ES-I3 (cell line): ENCODE results near the gene NF1.
"Not testable (repeated sequence)": the region's sequence is repeated elsewhere in the genome, so short reads cannot be mapped to it uniquely, and the experiment has no call there.

Experiments used
- H3K36me3 ChIP-seq: 2 replicates; pipeline ENCODE4 v1.6.1; 2013; ENCODE audit warnings: mild to moderate bottlenecking, low read length, control low read depth, moderate library complexity; ENCODE audit not compliant: insufficient read depth
- H3K4me1 ChIP-seq: 2 replicates; pipeline ENCODE4 v1.6.1; 2013; ENCODE audit warnings: mild to moderate bottlenecking, control low read depth, low read length; ENCODE audit not compliant: insufficient read depth
- H3K9ac ChIP-seq: 2 replicates; pipeline ENCODE4 v1.6.1; 2013; ENCODE audit warnings: low read depth, mild to moderate bottlenecking, low read length, moderate library complexity
- H3K9me3 ChIP-seq: 2 replicates; pipeline ENCODE4 v1.6.1; 2013; ENCODE audit warnings: mild to moderate bottlenecking, low read length, moderate library complexity; ENCODE audit not compliant: control insufficient read depth, insufficient read depth

The NF1 gene

GRCh38 chr17:31328160-31328535, 233.4 kb downstream of the NF1 start:
- Histone ChIP-seq H3K4me1 (peaks cover 10% of the 10 kb centered on the region; the same call in 1 of the 2 replicates), H3K36me3 (no peaks in the 10 kb centered on the region), H3K9ac (no peak overlapping the region), H3K9me3 (no peaks in the 10 kb centered on the region)

- H3K36me3 ChIP-seq = no peaks in the 10 kb centered on the region
- H3K9me3 ChIP-seq = no peaks in the 10 kb centered on the region
- no peak overlapping the region for H3K9ac ChIP-seq
- peaks cover 10% of the 10 kb centered on the region; the same call in 1 of the 2 replicates for H3K4me1 ChIP-seq
Observed at GRCh38 chr17:31329221-31329620, 234.4 kb downstream of the NF1 start.

GRCh38 chr17:31339906-31340661, 245.3 kb downstream of the NF1 start:
- H3K4me1 ChIP-seq = peaks cover 6% of the 10 kb centered on the region; the same call in 1 of the 2 replicates
- H3K9ac ChIP-seq = no peak overlapping the region
- no peaks in the 10 kb centered on the region for H3K36me3 ChIP-seq
- no peaks in the 10 kb centered on the region for H3K9me3 ChIP-seq

- H3K4me1 ChIP-seq, H3K36me3 ChIP-seq, H3K9ac ChIP-seq, H3K9me3 ChIP-seq: not testable (repeated sequence)
Observed at GRCh38 chr17:31345191-31345747, 250.5 kb downstream of the NF1 start.

DNA sequence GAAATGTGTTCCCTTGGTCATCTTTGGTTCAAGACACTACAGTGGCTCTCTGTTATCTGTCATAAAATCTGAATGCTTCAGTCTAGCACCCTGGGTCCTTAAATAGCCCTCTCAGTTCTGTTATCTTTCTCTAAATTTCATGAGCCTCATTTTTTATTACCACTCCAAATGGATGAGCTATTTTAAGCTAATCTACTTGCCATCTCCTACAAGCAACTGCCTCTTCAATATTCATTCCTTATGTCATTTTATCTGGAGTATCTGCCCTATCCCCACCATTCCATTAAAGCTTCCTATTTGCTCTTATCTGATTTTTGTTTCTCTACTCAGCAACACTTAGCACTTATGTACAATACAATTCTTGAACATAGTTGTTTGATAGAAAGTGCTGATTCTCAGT, 254.7 kb downstream of the NF1 start:
- no peak overlapping the region for H3K9ac ChIP-seq
- no peaks in the 10 kb centered on the region for H3K36me3 ChIP-seq

GRCh38 chr17:31355935-31356334, 261.2 kb downstream of the NF1 start:
- Histone ChIP-seq H3K36me3 (no peaks in the 10 kb centered on the region; the same call in 1 of the 2 replicates), H3K9ac (no peak overlapping the region), H3K9me3 (no peaks in the 10 kb centered on the region), H3K4me1 (no peaks in the 10 kb centered on the region)

More for the DNA sequence above, 254.7 kb downstream of the NF1 start:
- no peaks in the 10 kb centered on the region for H3K4me1 ChIP-seq
- H3K9me3 ChIP-seq = no peaks in the 10 kb centered on the region

GRCh38 chr17:31357091-31357490, 262.3 kb downstream of the NF1 start:
- Histone ChIP-seq H3K4me1 (no peaks in the 10 kb centered on the region), H3K9ac (no peak overlapping the region), H3K9me3 (no peaks in the 10 kb centered on the region), H3K36me3 (no peaks in the 10 kb centered on the region; the same call in 1 of the 2 replicates)

DNA sequence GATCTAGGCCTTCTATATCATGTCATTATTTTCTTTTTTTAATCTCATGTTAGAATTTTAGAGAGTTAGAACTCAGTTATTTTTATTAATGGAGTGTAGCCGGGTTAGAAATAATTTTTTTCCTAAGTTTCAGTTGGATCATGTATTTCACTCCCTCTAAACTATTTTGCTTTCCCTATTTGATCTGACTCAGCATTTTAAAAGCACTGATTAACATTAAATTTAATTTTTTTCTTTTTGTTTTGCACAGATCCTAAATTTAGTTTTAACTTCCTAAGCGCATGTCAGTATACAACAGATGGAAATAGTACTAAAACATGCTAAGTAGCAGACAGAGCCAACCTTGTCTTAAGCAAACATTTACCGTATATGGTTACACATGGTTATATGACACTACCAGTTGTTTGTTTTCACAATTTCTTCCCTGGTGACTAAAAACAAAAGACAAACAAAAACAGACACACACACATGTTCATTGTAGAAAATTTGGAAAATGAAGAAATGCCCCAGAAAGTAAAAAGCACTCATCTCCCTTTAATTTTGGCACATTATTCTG, 263.1 kb downstream of the NF1 start:
- no peaks in the 10 kb centered on the region for H3K4me1 ChIP-seq
- no peaks in the 10 kb centered on the region for H3K9me3 ChIP-seq
- no peak overlapping the region for H3K9ac ChIP-seq
- H3K36me3 ChIP-seq = no peaks in the 10 kb centered on the region; the same call in 1 of the 2 replicates

GRCh38 chr17:31364012-31364411, 269.2 kb downstream of the NF1 start:
- no peaks in the 10 kb centered on the region for H3K9me3 ChIP-seq
- no peaks in the 10 kb centered on the region; the same call in 1 of the 2 replicates for H3K4me1 ChIP-seq
- H3K36me3 ChIP-seq = no peaks in the 10 kb centered on the region; the same call in 1 of the 2 replicates
- H3K9ac ChIP-seq = no peak overlapping the region

- no peaks in the 10 kb centered on the region for H3K36me3 ChIP-seq
- H3K4me1 ChIP-seq = no peaks in the 10 kb centered on the region; the same call in 1 of the 2 replicates
- no peaks in the 10 kb centered on the region for H3K9me3 ChIP-seq
- H3K9ac ChIP-seq = no peak overlapping the region
Observed at GRCh38 chr17:31366088-31366487, 271.3 kb downstream of the NF1 start.

DNA sequence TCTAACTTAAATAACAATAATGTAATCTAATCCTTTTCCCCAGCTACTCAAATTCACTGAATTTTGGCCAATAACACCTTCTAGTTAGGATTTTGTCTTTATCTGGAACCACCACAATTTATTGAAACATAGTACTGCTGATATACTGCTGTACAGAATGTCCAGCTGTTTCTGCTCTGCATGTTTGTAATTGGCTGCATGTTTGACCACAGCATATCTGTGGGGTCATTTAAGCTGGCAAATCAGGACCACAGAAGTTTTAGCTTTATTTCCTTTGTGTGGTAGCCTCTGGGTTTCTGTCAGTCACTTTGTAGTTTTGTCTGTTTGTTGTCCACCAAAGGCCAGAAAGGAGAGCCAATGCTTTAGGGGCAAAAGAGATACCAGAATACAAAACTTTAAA, 274.5 kb downstream of the NF1 start:
- no peaks in the 10 kb centered on the region for H3K36me3 ChIP-seq
- no peaks in the 10 kb centered on the region for H3K9me3 ChIP-seq
- no peak overlapping the region for H3K9ac ChIP-seq
- H3K4me1 ChIP-seq = no peaks in the 10 kb centered on the region; the same call in 1 of the 2 replicates

GRCh38 chr17:31371511-31372097, 276.8 kb downstream of the NF1 start:
- Histone ChIP-seq H3K9ac (no peak overlapping the region), H3K36me3 (no peaks in the 10 kb centered on the region), H3K4me1 (peaks cover 1% of the 10 kb centered on the region; the same call in 1 of the 2 replicates), H3K9me3 (no peaks in the 10 kb centered on the region)

DNA sequence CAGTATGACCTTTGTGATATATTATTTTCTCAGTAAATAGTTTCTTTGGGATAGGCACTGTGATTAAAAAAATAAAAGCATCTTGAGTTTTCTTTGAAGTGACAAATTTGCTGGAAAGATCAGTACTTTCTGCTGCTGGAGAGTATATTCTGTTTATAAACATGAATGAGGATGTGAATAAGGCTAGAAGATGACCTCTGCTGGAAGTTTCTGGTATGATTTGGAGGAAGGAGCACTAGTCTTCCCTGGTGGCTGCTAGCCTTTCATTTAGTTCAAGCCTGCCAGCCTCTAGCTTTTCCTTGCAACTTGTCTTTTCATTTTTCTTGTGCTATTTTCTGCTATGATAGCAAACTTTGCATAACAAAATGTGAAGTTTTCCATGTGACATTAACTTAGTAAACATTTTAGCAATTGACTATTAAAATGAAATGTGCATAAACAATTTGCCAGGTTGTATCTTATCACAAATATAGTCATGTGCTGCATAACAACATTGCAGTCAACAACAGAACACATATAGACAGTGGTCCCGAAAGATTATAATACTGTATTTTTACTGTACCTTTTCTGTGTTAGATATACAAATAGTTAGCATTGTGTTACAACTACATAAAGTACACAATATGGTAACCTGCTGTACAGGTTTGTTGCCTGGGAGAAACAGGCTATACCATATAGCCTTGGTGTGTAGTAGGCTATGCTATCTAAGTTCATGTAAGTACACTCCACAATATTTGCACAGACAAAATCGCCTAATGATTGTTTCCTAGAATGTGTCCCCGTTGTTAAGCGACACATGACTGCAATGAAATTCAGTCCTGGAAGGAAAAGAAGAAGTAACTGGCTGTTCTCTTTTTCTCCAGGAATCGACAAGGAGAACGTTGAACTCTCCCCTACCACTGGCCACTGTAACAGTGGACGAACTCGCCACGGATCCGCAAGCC, 278.6 kb downstream of the NF1 start:
- no peaks in the 10 kb centered on the region for H3K9me3 ChIP-seq
- H3K4me1 ChIP-seq = peaks cover 7% of the 10 kb centered on the region
- no peak overlapping the region for H3K9ac ChIP-seq
- no peaks in the 10 kb centered on the region for H3K36me3 ChIP-seq

- Histone ChIP-seq H3K9ac (no peak overlapping the region), H3K4me1 (peaks cover 9% of the 10 kb centered on the region), H3K36me3 (no peaks in the 10 kb centered on the region), H3K9me3 (no peaks in the 10 kb centered on the region)
Observed at GRCh38 chr17:31374094-31374447, 279.3 kb downstream of the NF1 start.
